CD4-positive, alpha-beta T cell (primary cell): ENCODE results near the gene PDGFC. TPM values are rescaled to one million over a fixed set of nuclear protein-coding genes. Genes with fewer than 3 reads are reported as not detected.

Experiments
- ATAC-seq: fragments of 200-7000 bp; cut with Tn5 transposase; one replicate; pipeline ENCODE4 v1.10.0; 2022; ENCODE audit warnings: mild to moderate bottlenecking; ENCODE audit not compliant: poor library complexity
- CTCF ChIA-PET: fragments of 350-600 bp; sonication (Branson Sonifier 250); formaldehyde crosslinking; loops from one replicate; lab custom pipeline; 2021; ENCODE audit warnings: antibody characterized with exemption, inconsistent platforms; lab: Charles Lee
- POLR2A ChIA-PET: fragments of 350-600 bp; sonication (Branson Sonifier 250); formaldehyde crosslinking; loops from one replicate; lab custom pipeline; 2021; ENCODE audit warnings: antibody characterized with exemption, inconsistent platforms; lab: Charles Lee
- DNase-seq, 14 experiments: peaks; one replicate each; pipeline ENCODE4 v3.0.0-alpha.2; 2013 to 2020; ENCODE audit warnings: mixed read lengths in 2 of 14
- H3K27ac ChIP-seq, 2 donors: one replicate each; pipeline versions ENCODE4 v1.5.1 to v1.7.0; 2013; ENCODE audit warnings: low read length in 2 of 2, low read depth in 1 of 2, mild to moderate bottlenecking in 1 of 2
- H3K27me3 ChIP-seq, 2 experiments: 1 replicate in 1 of 2; 2 replicates in 1 of 2; pipeline versions ENCODE4 v1.6.1 to v1.7.0; 2013; ENCODE audit warnings: low read length in 2 of 2, control low read depth in 1 of 2, mild to moderate bottlenecking in 1 of 2, moderate library complexity in 1 of 2; ENCODE audit not compliant: insufficient read depth in 2 of 2, control insufficient read depth in 1 of 2
- H3K36me3 ChIP-seq: one replicate; pipeline ENCODE4 v1.6.1; 2013; ENCODE audit warnings: low read length, control low read depth; ENCODE audit not compliant: insufficient read depth
- H3K4me1 ChIP-seq: one replicate; pipeline ENCODE4 v1.6.1; 2013; ENCODE audit warnings: low read length, control low read depth; ENCODE audit not compliant: insufficient read depth
- H3K4me3 ChIP-seq: one replicate; pipeline ENCODE4 v1.5.1; 2013; ENCODE audit warnings: mild to moderate bottlenecking, low read length, moderate library complexity
- H3K9me3 ChIP-seq, 2 experiments: 1 replicate in 1 of 2; 2 replicates in 1 of 2; pipeline versions ENCODE4 v1.6.1 to v1.7.0; 2013; ENCODE audit warnings: low read length in 2 of 2, mild to moderate bottlenecking in 2 of 2, control low read depth in 1 of 2, moderate library complexity in 1 of 2; ENCODE audit not compliant: control insufficient read depth in 1 of 2, insufficient read depth in 1 of 2
- H3K27ac Mint-ChIP-seq: one replicate; pipeline ENCODE4 v1.8.0; 2020; ENCODE audit warnings: mixed read lengths
- H3K27me3 Mint-ChIP-seq: one replicate; pipeline ENCODE4 v1.8.0; 2021; ENCODE audit warnings: mixed read lengths
- H3K36me3 Mint-ChIP-seq: one replicate; pipeline ENCODE4 v1.8.0; 2021; ENCODE audit warnings: low read depth, mixed read lengths
- H3K4me1 Mint-ChIP-seq: one replicate; pipeline ENCODE4 v1.8.0; 2021; ENCODE audit warnings: low read depth, mixed read lengths
- H3K4me3 Mint-ChIP-seq: one replicate; pipeline ENCODE4 v1.8.0; 2020; ENCODE audit warnings: mild to moderate bottlenecking, mixed read lengths
- H3K9me3 Mint-ChIP-seq: one replicate; pipeline ENCODE4 v1.8.0; 2020; ENCODE audit warnings: mixed read lengths
- intact Hi-C, 2 experiments: fragments of 100-400 bp; cut with DNase I in 1 of 2; cut with micrococcal nuclease in 1 of 2; formaldehyde crosslinking; loops; one replicate each; pipeline versions ENCODE4 v1.15.1 to v1.9.0; 2023 to 2025; cut with DNase I, micrococcal nuclease
- total RNA-seq, 174 experiments: library from RNA in 2 of 174; stranded (reverse) in 2 of 174; gene quantifications; one replicate each; pipeline ENCODE4 v1.2.3 and lab custom pipeline; 2021 to 2026
- TF ChIP-seq, protein P1 (sequence below): fragments of 200-600 bp; IDR thresholded peaks from one replicate; pipeline ENCODE4 v1.8.0; 2022; ENCODE audit warnings: antibody characterized with exemption, mild to moderate bottlenecking

The PDGFC gene
- total RNA-seq, 2 experiments from 2014 or later, result not detected

DNA sequence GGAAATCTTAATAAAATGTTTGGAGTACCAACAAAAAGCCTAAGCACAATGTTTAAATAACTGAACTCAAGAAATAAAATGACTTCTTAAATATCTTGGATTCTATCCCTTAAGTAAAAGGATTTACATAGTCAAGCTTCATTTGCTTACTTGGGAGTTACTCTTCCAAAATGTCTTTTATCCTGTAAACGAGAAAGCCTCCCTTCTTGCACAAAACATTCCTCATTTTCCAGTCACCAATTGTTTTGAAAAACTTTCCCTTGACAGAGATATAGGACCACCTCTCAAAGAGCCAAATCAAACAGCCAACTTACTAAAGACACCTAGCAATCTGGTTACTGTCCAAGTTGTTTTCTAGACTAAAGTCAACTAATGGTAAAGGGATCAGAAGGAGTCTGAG is 18.6 kb downstream of the PDGFC start:
- intact Hi-C loops, result no loop called here
- H3K27me3 ChIP-seq, result no peaks in the 10 kb centered on the region
- H3K4me1 ChIP-seq, result no peaks in the 10 kb centered on the region
- POLR2A ChIA-PET, result no interaction called here
- DNase-seq (no peak), ATAC-seq (no peak)
- H3K36me3 ChIP-seq, result no peaks in the 10 kb centered on the region
- no peak overlapping the region for H3K4me3 Mint-ChIP-seq
- H3K4me1 Mint-ChIP-seq, result no peaks in the 10 kb centered on the region
- no peaks in the 10 kb centered on the region for H3K36me3 Mint-ChIP-seq
- H3K27ac ChIP-seq, result no peak overlapping the region
- TF ChIP-seq, protein P1, sequence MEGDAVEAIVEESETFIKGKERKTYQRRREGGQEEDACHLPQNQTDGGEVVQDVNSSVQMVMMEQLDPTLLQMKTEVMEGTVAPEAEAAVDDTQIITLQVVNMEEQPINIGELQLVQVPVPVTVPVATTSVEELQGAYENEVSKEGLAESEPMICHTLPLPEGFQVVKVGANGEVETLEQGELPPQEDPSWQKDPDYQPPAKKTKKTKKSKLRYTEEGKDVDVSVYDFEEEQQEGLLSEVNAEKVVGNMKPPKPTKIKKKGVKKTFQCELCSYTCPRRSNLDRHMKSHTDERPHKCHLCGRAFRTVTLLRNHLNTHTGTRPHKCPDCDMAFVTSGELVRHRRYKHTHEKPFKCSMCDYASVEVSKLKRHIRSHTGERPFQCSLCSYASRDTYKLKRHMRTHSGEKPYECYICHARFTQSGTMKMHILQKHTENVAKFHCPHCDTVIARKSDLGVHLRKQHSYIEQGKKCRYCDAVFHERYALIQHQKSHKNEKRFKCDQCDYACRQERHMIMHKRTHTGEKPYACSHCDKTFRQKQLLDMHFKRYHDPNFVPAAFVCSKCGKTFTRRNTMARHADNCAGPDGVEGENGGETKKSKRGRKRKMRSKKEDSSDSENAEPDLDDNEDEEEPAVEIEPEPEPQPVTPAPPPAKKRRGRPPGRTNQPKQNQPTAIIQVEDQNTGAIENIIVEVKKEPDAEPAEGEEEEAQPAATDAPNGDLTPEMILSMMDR, result no peak
- H3K9me3 Mint-ChIP-seq, result no peaks in the 10 kb centered on the region
- H3K4me3 ChIP-seq, result no peak overlapping the region
- no peaks in the 10 kb centered on the region for H3K9me3 ChIP-seq
- no peak overlapping the region for H3K27ac Mint-ChIP-seq
- no peaks in the 10 kb centered on the region for H3K27me3 Mint-ChIP-seq
- CTCF ChIA-PET, result no interaction called here

DNA sequence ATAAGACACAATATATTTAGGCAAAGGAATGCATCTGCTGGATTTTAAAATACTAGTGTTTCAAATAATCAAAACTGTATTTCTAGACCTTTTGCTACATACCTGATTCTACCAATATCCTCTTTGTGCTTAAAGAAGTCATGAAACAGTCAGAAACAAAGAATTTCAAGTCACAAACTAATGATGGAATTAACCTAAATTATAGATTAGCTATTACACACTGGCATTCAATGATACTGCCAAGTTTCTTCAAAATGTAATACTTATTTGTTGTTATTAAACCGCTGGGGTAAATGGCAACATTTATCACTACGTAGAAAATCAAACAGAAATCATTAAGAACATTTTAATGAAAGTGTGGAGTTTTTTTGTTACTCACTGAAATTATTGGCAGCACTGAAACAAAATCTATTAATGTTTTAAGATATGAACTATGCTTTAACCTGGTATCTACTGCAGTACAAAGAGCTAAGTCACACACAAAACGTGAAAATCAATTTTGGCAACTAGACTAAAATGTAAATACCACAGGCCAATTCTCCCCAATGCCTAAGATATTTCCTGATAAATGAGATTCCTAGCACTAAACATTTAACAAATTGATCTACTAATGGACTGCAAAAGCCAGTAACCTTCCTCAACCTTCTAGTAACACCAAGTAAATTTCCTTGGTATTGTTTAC is 19.4 kb downstream of the PDGFC start:
- ChIA-PET CTCF (no interaction called here), POLR2A (no interaction called here)
- H3K4me1 ChIP-seq, result no peaks in the 10 kb centered on the region
- no peak overlapping the region for H3K4me3 ChIP-seq
- H3K27ac ChIP-seq, result no peak overlapping the region
- H3K36me3 ChIP-seq, result no peaks in the 10 kb centered on the region
- H3K36me3 Mint-ChIP-seq, result no peaks in the 10 kb centered on the region
- TF ChIP-seq, protein P1, result no peak
- ATAC-seq, result no peak
- H3K27me3 Mint-ChIP-seq, result no peaks in the 10 kb centered on the region
- H3K4me1 Mint-ChIP-seq, result no peaks in the 10 kb centered on the region
- H3K27me3 ChIP-seq, result no peaks in the 10 kb centered on the region
- H3K4me3 Mint-ChIP-seq, result no peak overlapping the region
- no peak for DNase-seq
- H3K9me3 ChIP-seq, result no peaks in the 10 kb centered on the region
- intact Hi-C loops, result no loop called here
- no peaks in the 10 kb centered on the region for H3K9me3 Mint-ChIP-seq
- H3K27ac Mint-ChIP-seq, result no peak overlapping the region

DNA sequence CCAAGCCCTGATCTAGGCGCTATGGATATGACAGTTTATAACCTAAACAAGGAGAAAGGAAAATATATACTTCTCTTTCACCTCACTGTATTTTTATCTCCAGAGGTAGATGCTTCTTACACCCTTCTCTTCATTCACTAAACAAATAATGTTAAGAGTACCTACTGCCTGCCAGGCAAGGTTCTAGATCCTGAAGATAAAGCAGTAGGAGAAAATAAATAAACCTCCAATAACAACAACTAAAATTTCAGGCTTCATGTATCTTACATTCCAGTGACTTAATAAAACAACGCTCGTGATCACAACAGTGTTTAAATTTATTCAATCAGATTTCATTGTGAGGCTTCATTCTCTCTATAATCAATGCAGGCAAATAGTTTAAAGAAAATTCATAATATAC is 20.7 kb downstream of the PDGFC start:
- intact Hi-C loops, result no loop called here
- Histone ChIP-seq H3K36me3 (no peaks in the 10 kb centered on the region), H3K9me3 (no peaks in the 10 kb centered on the region), H3K4me1 (no peaks in the 10 kb centered on the region), H3K27me3 (no peaks in the 10 kb centered on the region), H3K27ac (no peak overlapping the region), H3K4me3 (no peak overlapping the region)
- POLR2A ChIA-PET, result no interaction called here
- H3K27ac Mint-ChIP-seq, result no peak overlapping the region
- CTCF ChIA-PET, result no interaction called here
- H3K4me3 Mint-ChIP-seq, result no peak overlapping the region
- TF ChIP-seq, protein P1, result no peak
- no peaks in the 10 kb centered on the region for H3K4me1 Mint-ChIP-seq
- no peaks in the 10 kb centered on the region for H3K9me3 Mint-ChIP-seq
- no peak for ATAC-seq
- DNase-seq, result no peak
- no peaks in the 10 kb centered on the region for H3K36me3 Mint-ChIP-seq
- no peaks in the 10 kb centered on the region for H3K27me3 Mint-ChIP-seq
